ENCODE data around the gene SAP25.
"Not testable (repeated sequence)": the region's sequence is repeated elsewhere in the genome, so short reads cannot be mapped to it uniquely, and the experiment has no call there.

SAP25 gene

GRCh38 chr7:100528108-100528866, 45.4 kb downstream of the SAP25 start:
- not testable (repeated sequence) for DNase-seq

DNA sequence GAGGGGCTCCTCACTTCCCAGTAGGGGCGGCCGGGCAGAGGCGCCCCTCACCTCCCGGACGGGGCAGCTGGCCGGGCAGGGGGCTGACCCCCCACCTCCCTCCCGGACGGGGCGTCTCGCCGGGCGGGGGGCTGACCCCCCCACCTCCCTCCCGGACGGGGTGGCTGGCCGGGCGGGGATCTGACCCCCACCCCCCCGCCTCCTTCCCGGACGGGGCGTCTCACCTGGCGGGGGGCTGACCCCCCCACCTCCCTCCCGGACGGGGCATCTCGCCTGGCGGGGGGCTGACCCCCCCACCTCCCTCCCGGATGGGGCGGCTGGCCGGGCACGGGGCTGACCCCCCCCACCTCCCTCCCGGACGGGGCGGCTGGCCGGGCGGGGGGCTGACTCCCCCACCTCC, 50.5 kb downstream of the SAP25 start:
- DNase-seq = not testable (repeated sequence)

Measured in activated T-cell treated with anti-CD3 and anti-CD28 coated beads, Interleukin-2, amount 50 U/mL, for 48 hours (primary cell).